CD4-positive, alpha-beta T cell (primary cell): ENCODE results near the gene MPP7. TPM values are rescaled to one million over a fixed set of nuclear protein-coding genes. Genes with fewer than 3 reads are reported as not detected.

Source experiments
- ATAC-seq: fragments of 200-7000 bp; cut with Tn5 transposase; one replicate; pipeline ENCODE4 v1.10.0; 2022; ENCODE audit warnings: mild to moderate bottlenecking; ENCODE audit not compliant: poor library complexity
- CTCF ChIA-PET: fragments of 350-600 bp; sonication (Branson Sonifier 250); formaldehyde crosslinking; loops from one replicate; lab custom pipeline; 2021; ENCODE audit warnings: antibody characterized with exemption, inconsistent platforms; lab: Charles Lee
- POLR2A ChIA-PET: fragments of 350-600 bp; sonication (Branson Sonifier 250); formaldehyde crosslinking; loops from one replicate; lab custom pipeline; 2021; ENCODE audit warnings: antibody characterized with exemption, inconsistent platforms; lab: Charles Lee
- DNase-seq, 14 experiments: peaks; one replicate each; pipeline ENCODE4 v3.0.0-alpha.2; 2013 to 2020; ENCODE audit warnings: mixed read lengths in 2 of 14
- H3K27ac ChIP-seq, 2 donors: one replicate each; pipeline versions ENCODE4 v1.5.1 to v1.7.0; 2013; ENCODE audit warnings: low read length in 2 of 2, low read depth in 1 of 2, mild to moderate bottlenecking in 1 of 2
- H3K27me3 ChIP-seq, 2 experiments: 1 replicate in 1 of 2; 2 replicates in 1 of 2; pipeline versions ENCODE4 v1.6.1 to v1.7.0; 2013; ENCODE audit warnings: low read length in 2 of 2, control low read depth in 1 of 2, mild to moderate bottlenecking in 1 of 2, moderate library complexity in 1 of 2; ENCODE audit not compliant: insufficient read depth in 2 of 2, control insufficient read depth in 1 of 2
- H3K36me3 ChIP-seq: one replicate; pipeline ENCODE4 v1.6.1; 2013; ENCODE audit warnings: low read length, control low read depth; ENCODE audit not compliant: insufficient read depth
- H3K4me1 ChIP-seq: one replicate; pipeline ENCODE4 v1.6.1; 2013; ENCODE audit warnings: low read length, control low read depth; ENCODE audit not compliant: insufficient read depth
- H3K4me3 ChIP-seq: one replicate; pipeline ENCODE4 v1.5.1; 2013; ENCODE audit warnings: mild to moderate bottlenecking, low read length, moderate library complexity
- H3K9me3 ChIP-seq, 2 experiments: 1 replicate in 1 of 2; 2 replicates in 1 of 2; pipeline versions ENCODE4 v1.6.1 to v1.7.0; 2013; ENCODE audit warnings: low read length in 2 of 2, mild to moderate bottlenecking in 2 of 2, control low read depth in 1 of 2, moderate library complexity in 1 of 2; ENCODE audit not compliant: control insufficient read depth in 1 of 2, insufficient read depth in 1 of 2
- H3K27ac Mint-ChIP-seq: one replicate; pipeline ENCODE4 v1.8.0; 2020; ENCODE audit warnings: mixed read lengths
- H3K27me3 Mint-ChIP-seq: one replicate; pipeline ENCODE4 v1.8.0; 2021; ENCODE audit warnings: mixed read lengths
- H3K36me3 Mint-ChIP-seq: one replicate; pipeline ENCODE4 v1.8.0; 2021; ENCODE audit warnings: low read depth, mixed read lengths
- H3K4me1 Mint-ChIP-seq: one replicate; pipeline ENCODE4 v1.8.0; 2021; ENCODE audit warnings: low read depth, mixed read lengths
- H3K4me3 Mint-ChIP-seq: one replicate; pipeline ENCODE4 v1.8.0; 2020; ENCODE audit warnings: mild to moderate bottlenecking, mixed read lengths
- H3K9me3 Mint-ChIP-seq: one replicate; pipeline ENCODE4 v1.8.0; 2020; ENCODE audit warnings: mixed read lengths
- CTCF ChIP-seq: fragments of 200-600 bp; IDR thresholded peaks from one replicate; pipeline ENCODE4 v1.8.0; 2022; ENCODE audit warnings: antibody characterized with exemption, mild to moderate bottlenecking
- intact Hi-C, 2 experiments: fragments of 100-400 bp; cut with DNase I in 1 of 2; cut with micrococcal nuclease in 1 of 2; formaldehyde crosslinking; loops; one replicate each; pipeline versions ENCODE4 v1.15.1 to v1.9.0; 2023 to 2025; cut with DNase I, micrococcal nuclease
- total RNA-seq, 174 experiments: library from RNA in 2 of 174; stranded (reverse) in 2 of 174; gene quantifications; one replicate each; pipeline ENCODE4 v1.2.3 and lab custom pipeline; 2021 to 2026

The MPP7 gene
- total RNA-seq, 2 experiments from 2014 or later, result 30.4 to 32.5 TPM

- Histone ChIP-seq H3K36me3 (no peaks in the 10 kb centered on the region), H3K4me3 (no peak overlapping the region), H3K27me3 (no peaks in the 10 kb centered on the region), H3K4me1 (peaks cover 3% of the 10 kb centered on the region), H3K27ac (no peak overlapping the region), H3K9me3 (no peaks in the 10 kb centered on the region)
- TF ChIP-seq CTCF, result no peak
- no peak for DNase-seq
- no peak for ATAC-seq
- no peak overlapping the region for H3K4me3 Mint-ChIP-seq
- H3K27me3 Mint-ChIP-seq, result no peaks in the 10 kb centered on the region
- ChIA-PET POLR2A (no interaction called here), CTCF (no interaction called here)
- no peak overlapping the region for H3K27ac Mint-ChIP-seq
- peaks cover 8% of the 10 kb centered on the region for H3K36me3 Mint-ChIP-seq
- intact Hi-C loops, result no loop called here
- H3K9me3 Mint-ChIP-seq, result no peaks in the 10 kb centered on the region
- H3K4me1 Mint-ChIP-seq, result peaks cover 82% of the 10 kb centered on the region
These were observed 23.0 kb downstream of the MPP7 start for GRCh38 chr10:28279878-28280277.

GRCh38 chr10:28278842-28279241 lies 24.0 kb downstream of the MPP7 start:
- no peak for TF ChIP-seq CTCF
- Mint-ChIP-seq H3K27me3 (no peaks in the 10 kb centered on the region), H3K4me1 (peaks cover 78% of the 10 kb centered on the region), H3K36me3 (peaks cover 8% of the 10 kb centered on the region), H3K9me3 (no peaks in the 10 kb centered on the region), H3K4me3 (no peak overlapping the region), H3K27ac (no peak overlapping the region)
- H3K4me1 ChIP-seq, result peaks cover 3% of the 10 kb centered on the region
- ChIA-PET CTCF (interaction anchor here (0.5 to 0.6 kb wide), 2 partner anchors 31 to 371 kb away, joined by 3 read pairs; no protein-coding TSS in a partner anchor), POLR2A (no interaction called here)
- no peaks in the 10 kb centered on the region for H3K27me3 ChIP-seq
- H3K36me3 ChIP-seq, result no peaks in the 10 kb centered on the region
- no peak overlapping the region for H3K27ac ChIP-seq
- no peak overlapping the region for H3K4me3 ChIP-seq
- DNase-seq (no peak), ATAC-seq (no peak)
- intact Hi-C loops, result no loop called here
- H3K9me3 ChIP-seq, result no peaks in the 10 kb centered on the region

DNA sequence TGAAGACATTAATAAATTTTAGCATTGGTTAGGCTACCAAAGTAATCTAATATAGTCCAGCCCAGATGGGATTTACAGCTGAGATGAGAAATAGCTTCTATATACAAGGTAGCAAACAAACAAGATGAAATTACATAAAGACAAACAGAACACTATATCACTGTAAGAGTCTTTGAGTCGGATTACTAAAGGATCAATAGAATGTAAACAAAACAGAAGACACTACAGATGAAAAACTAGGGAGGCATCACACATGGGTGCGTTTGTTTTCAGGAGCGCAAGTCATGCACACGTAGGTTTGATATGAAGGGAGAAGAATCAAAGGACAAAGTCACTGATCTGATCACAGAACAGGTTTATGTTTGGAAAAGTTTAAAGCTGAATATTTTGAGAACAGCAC lies 26.5 kb downstream of the MPP7 start:
- H3K27me3 ChIP-seq, result no peaks in the 10 kb centered on the region
- no peak overlapping the region for H3K4me3 ChIP-seq
- CTCF ChIA-PET, result interaction anchor here (0.6 kb wide), 1 partner anchor 46 kb away, joined by 3 read pairs; no protein-coding TSS in a partner anchor
- DNase-seq, result no peak
- peaks cover 3% of the 10 kb centered on the region for H3K4me1 ChIP-seq
- ATAC-seq, result no peak
- TF ChIP-seq CTCF, result no peak
- Mint-ChIP-seq H3K27ac (no peak overlapping the region), H3K27me3 (no peaks in the 10 kb centered on the region), H3K36me3 (peaks cover 4% of the 10 kb centered on the region), H3K9me3 (no peaks in the 10 kb centered on the region), H3K4me1 (peaks cover 70% of the 10 kb centered on the region), H3K4me3 (no peak overlapping the region)
- no peak overlapping the region for H3K27ac ChIP-seq
- H3K36me3 ChIP-seq, result no peaks in the 10 kb centered on the region
- POLR2A ChIA-PET, result no interaction called here
- H3K9me3 ChIP-seq, result no peaks in the 10 kb centered on the region
- intact Hi-C loops, result no loop called here
